ENCODE measurements around the gene C15orf61. TPM values are rescaled to one million over a fixed set of nuclear protein-coding genes. Genes with fewer than 3 reads are reported as not detected.

C15orf61 gene
- polyA plus RNA-seq, 2 of the 4 experiments (the other 2 are of a cell fraction) = 3.6 to 5.9 TPM

- TF ChIP-seq EHMT2 (IDR thresholded peaks at IDR 0.05; ENCODE audit: low read depth) (no peak), TFCP2L1 (CRISPR knock-in tag; IDR thresholded peaks at IDR 0.05) (no peak), RCOR1 (IDR thresholded peaks at IDR 0.05; ENCODE audit: low read depth, low read length) (no peak), GATA3 (IDR thresholded peaks at IDR 0.05; ENCODE audit: borderline replicate concordance) (no peak), HOXB13 (CRISPR knock-in tag; IDR thresholded peaks at IDR 0.05; ENCODE audit: low read depth) (no peak), CHD4 (IDR thresholded peaks at IDR 0.05; ENCODE audit: borderline replicate concordance) (no peak)
Observed at GRCh38 chr15:67524235-67524634, 3.3 kb downstream of the C15orf61 start (continued).

- DNase-seq (ENCODE audit: low read depth in 1 of 2, low spot score in 1 of 2) (no peak), ATAC-seq (no peak), FAIRE-seq (no peak)
- no peak for TF ChIP-seq MAFK (IDR thresholded peaks at IDR 0.05; ENCODE audit: partially characterized antibody)
- no peak for TF ChIP-seq EHF (CRISPR knock-in tag; IDR thresholded peaks at IDR 0.05)
- no peak for TF ChIP-seq CHD2 (IDR thresholded peaks at IDR 0.05; ENCODE audit: low read length, partially characterized antibody)
- no peak for TF ChIP-seq HDAC2 (IDR thresholded peaks at IDR 0.05)
- TF ChIP-seq KDM5A (IDR thresholded peaks at IDR 0.05) = no peak
- TF ChIP-seq HOXB13 (CRISPR knock-in tag; IDR thresholded peaks at IDR 0.05; ENCODE audit: low read depth) = no peak
- TF ChIP-seq TFCP2L1 (CRISPR knock-in tag; IDR thresholded peaks at IDR 0.05) = no peak
- no peak for TF ChIP-seq ESRRA (IDR thresholded peaks at IDR 0.05; ENCODE audit: borderline replicate concordance, low read length)
- no peak for TF ChIP-seq EP300 (IDR thresholded peaks at IDR 0.05)
- no peak for TF ChIP-seq RNF2 (IDR thresholded peaks at IDR 0.05; ENCODE audit: borderline replicate concordance, low read depth)
- no peak for TF ChIP-seq RFX5 (IDR thresholded peaks at IDR 0.05)
- TF ChIP-seq HOXB5 (CRISPR knock-in tag; IDR thresholded peaks at IDR 0.05) = no peak
- no peak for TF ChIP-seq HOXA7 (CRISPR knock-in tag; IDR thresholded peaks at IDR 0.05)
- H3K4me2 ChIP-seq = no peak overlapping the region
- no peaks in the 10 kb centered on the region for H3K9me3 ChIP-seq
- no peak overlapping the region for H3K27ac ChIP-seq
- POLR2A ChIA-PET = no interaction called here
- 91% methylated on average over 3 of the region's 3 CpGs for WGBS (ENCODE audit: missing lambda C conversion rate)
- CTCF ChIA-PET = interaction anchor here (1.2 kb wide), 1 partner anchor 16 kb away, joined by 3 read pairs; no protein-coding TSS in a partner anchor
- peaks cover 9% of the 10 kb centered on the region; the same call in 2 of the 3 replicates for H3K4me1 ChIP-seq
- H3K4me3 ChIP-seq = no peak overlapping the region
Observed at GRCh38 chr15:67528513-67528912, 7.6 kb downstream of the C15orf61 start.

DNA sequence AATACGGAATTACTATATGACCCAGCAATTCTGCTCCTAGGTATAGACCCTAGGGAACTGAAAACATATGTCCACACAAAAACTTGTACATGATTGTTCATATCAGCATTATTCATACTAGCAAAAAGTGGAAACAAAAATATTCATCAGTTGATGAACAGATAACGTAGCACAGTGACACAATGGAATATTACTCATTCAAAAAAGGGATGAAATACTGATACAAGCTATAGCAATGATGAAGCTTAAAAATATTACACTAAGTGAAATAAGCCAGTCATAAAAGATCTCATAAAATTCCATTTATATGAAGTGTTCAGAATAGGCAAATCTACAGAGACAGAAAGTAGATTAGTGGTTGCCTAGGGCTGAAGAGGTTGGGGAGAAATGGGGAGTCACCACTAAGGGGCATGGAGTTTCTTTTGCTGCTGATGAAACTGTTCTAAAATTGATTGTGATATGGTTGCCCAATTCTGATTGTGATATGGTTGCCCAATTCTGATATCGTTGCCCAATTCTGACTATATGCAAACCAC lies 10.5 kb downstream of the C15orf61 start:
- DNase-seq (ENCODE audit: low read depth in 1 of 2, low spot score in 1 of 2) = no peak
- Histone ChIP-seq H3K4me2 (no peak overlapping the region), H3K27ac (no peak overlapping the region), H3K4me3 (no peak overlapping the region), H3K9me3 (no peaks in the 10 kb centered on the region), H3K4me1 (no peaks in the 10 kb centered on the region)
- POLR2A ChIA-PET = interaction anchor here (1.0 to 1.1 kb wide), 2 partner anchors 10 to 11 kb away, joined by 3 read pairs; partner anchors contain the start of gene MAP2K5
- TF ChIP-seq FOXS1 (CRISPR knock-in tag; IDR thresholded peaks at IDR 0.05) (no peak), NPAS2 (CRISPR knock-in tag; IDR thresholded peaks at IDR 0.05; ENCODE audit: borderline replicate concordance) (no peak), TP53 (CRISPR knock-in tag; IDR thresholded peaks at IDR 0.05) (no peak), ZFP36 (IDR thresholded peaks at IDR 0.05; ENCODE audit: borderline replicate concordance, partially characterized antibody) (no peak), FOSL2 (IDR thresholded peaks at IDR 0.05) (no peak), FOSL2 (CRISPR knock-in tag; IDR thresholded peaks at IDR 0.05) (no peak), MAFK (IDR thresholded peaks at IDR 0.05; ENCODE audit: partially characterized antibody) (peak; percentile 22), MYC (IDR thresholded peaks at IDR 0.05; ENCODE audit: borderline replicate concordance, low read length) (no peak)
- TF ChIP-seq, protein P1, sequence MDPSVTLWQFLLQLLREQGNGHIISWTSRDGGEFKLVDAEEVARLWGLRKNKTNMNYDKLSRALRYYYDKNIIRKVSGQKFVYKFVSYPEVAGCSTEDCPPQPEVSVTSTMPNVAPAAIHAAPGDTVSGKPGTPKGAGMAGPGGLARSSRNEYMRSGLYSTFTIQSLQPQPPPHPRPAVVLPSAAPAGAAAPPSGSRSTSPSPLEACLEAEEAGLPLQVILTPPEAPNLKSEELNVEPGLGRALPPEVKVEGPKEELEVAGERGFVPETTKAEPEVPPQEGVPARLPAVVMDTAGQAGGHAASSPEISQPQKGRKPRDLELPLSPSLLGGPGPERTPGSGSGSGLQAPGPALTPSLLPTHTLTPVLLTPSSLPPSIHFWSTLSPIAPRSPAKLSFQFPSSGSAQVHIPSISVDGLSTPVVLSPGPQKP (IDR thresholded peaks at IDR 0.05; ENCODE audit: low read depth, low read length) = no peak
- 82% methylated on average over 3 of the region's 3 CpGs for WGBS (ENCODE audit: missing lambda C conversion rate)
- FAIRE-seq = peak; percentile 43
- ATAC-seq = peak; percentile 30 to 43; a peak in 2 of 6 replicates
- CTCF ChIA-PET = interaction anchor here (1.9 kb wide), 1 partner anchor 10 kb away, joined by 4 read pairs; the partner anchor contains the start of gene C15orf61
